MCF 10A (cell line): ENCODE measurements around the gene CUEDC1. TPM values are rescaled to one million over a fixed set of nuclear protein-coding genes. Genes with fewer than 3 reads are reported as not detected.

ENCODE experiments used
- BruUV-seq: library from RNA; stranded (reverse); fragments of 400-500 nt; replicated peaks from 2 replicates; lab custom pipeline; 2021; lab: Mats Ljungman, UMichigan
- CTCF ChIA-PET: fragments of 300-600 bp; sonication (Branson Sonifier 250); formaldehyde crosslinking; extraction: SDS; loops from one replicate; lab custom pipeline; 2021; ENCODE audit warnings: antibody characterized with exemption, inconsistent platforms; lab: Yijun Ruan, JAX
- POLR2A ChIA-PET: fragments of 300-600, 350-650 bp; sonication (Branson Sonifier 250); formaldehyde crosslinking; extraction: SDS; loops from one replicate; lab custom pipeline; 2020; ENCODE audit warnings: antibody characterized with exemption, inconsistent platforms; lab: Yijun Ruan, JAX
- DNase-seq: peaks from one replicate; pipeline ENCODE4 v3.0.0-alpha.2; 2018; ENCODE audit not compliant: unreplicated experiment
- H3K27ac Mint-ChIP-seq: one replicate; pipeline ENCODE4 v1.8.0; 2022; ENCODE audit warnings: mild to moderate bottlenecking, low read depth, mixed read lengths; ENCODE audit not compliant: unreplicated experiment
- H3K27me3 Mint-ChIP-seq: one replicate; pipeline ENCODE4 v1.8.0; 2022; ENCODE audit warnings: mixed read lengths; ENCODE audit not compliant: insufficient read depth, unreplicated experiment
- H3K36me3 Mint-ChIP-seq: one replicate; pipeline ENCODE4 v1.8.0; 2022; ENCODE audit warnings: mild to moderate bottlenecking, moderate library complexity, mixed read lengths; ENCODE audit not compliant: insufficient read depth, unreplicated experiment
- H3K4me1 Mint-ChIP-seq: one replicate; pipeline ENCODE4 v1.8.0; 2022; ENCODE audit warnings: mixed read lengths; ENCODE audit not compliant: insufficient read depth, unreplicated experiment
- H3K4me3 Mint-ChIP-seq: one replicate; pipeline ENCODE4 v1.8.0; 2022; ENCODE audit warnings: mild to moderate bottlenecking, moderate library complexity, mixed read lengths; ENCODE audit not compliant: unreplicated experiment
- H3K9me3 Mint-ChIP-seq: one replicate; pipeline ENCODE4 v1.8.0; 2022; ENCODE audit warnings: mixed read lengths; ENCODE audit not compliant: unreplicated experiment
- intact Hi-C: fragments of 100-400 bp; cut with micrococcal nuclease; formaldehyde crosslinking; loops from 2 replicates; pipeline ENCODE4 v1.14.1; 2022
- total RNA-seq: library from RNA; stranded (reverse); gene quantifications from 2 replicates; pipeline ENCODE4 v1.2.3, GENCODE V29; 2022
- TF ChIP-seq, protein P1 (sequence below): fragments of 200-600 bp; IDR thresholded peaks from one replicate; pipeline ENCODE4 v1.8.0; 2022; ENCODE audit warnings: antibody characterized with exemption, mild to moderate bottlenecking; ENCODE audit not compliant: unreplicated experiment

Gene CUEDC1
- total RNA-seq, 1 experiment from 2014 or later, result 15.6 TPM

DNA sequence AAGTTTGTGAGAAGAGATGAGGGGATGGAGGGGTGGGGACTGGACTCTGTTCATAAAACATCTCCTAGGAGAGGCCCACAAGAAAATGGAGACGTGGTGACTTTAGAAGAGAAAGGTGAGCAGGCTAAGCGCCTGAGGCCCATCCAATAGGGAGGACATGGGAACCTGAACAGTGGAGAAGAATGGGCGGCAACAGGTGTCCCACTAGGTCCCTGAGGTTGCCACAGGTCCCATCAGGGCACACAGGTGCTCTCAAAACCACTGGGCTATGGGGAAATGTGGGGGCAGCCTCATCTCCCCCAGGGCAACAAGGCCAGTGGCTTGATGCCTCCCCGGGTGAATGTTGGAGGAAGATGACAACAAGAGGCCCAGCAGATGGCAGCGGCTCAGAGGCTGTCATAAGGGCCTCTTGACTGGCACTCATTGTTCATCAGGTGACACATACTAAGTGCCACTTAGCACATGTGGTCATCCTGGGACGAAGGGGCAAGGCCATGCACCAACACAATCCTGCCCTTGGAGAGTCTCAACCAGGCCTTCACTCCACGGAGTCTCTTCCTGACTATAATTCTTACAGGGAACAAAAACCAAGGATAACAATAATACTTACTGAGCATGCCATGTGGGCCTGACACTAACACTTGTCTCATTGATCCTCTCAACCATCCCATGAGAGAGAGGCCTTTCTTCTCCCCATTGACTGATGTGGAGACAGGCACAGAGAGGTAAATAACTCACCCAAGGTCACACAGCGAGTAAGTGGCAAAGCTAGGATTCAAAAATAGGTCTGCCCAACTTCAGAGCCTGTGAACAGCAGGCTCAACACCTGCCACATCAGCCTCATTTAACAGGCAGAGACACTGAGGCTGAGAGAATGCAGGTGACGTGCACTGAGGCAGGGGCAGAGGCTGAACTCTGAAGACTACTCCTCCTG lies 38.0 kb downstream of the CUEDC1 start:
- ChIA-PET POLR2A (no interaction called here), CTCF (interaction anchor here (0.7 to 0.8 kb wide), 2 partner anchors 57 to 61 kb away, joined by 3 to 4 read pairs; no protein-coding TSS in a partner anchor)
- H3K4me1 Mint-ChIP-seq, result peaks cover 26% of the 10 kb centered on the region
- H3K27ac Mint-ChIP-seq, result peak overlapping the region; percentile 58
- no peaks in the 10 kb centered on the region for H3K36me3 Mint-ChIP-seq
- no peaks in the 10 kb centered on the region for H3K9me3 Mint-ChIP-seq
- H3K4me3 Mint-ChIP-seq, result no peak overlapping the region
- H3K27me3 Mint-ChIP-seq, result no peaks in the 10 kb centered on the region
- TF ChIP-seq, protein P1, sequence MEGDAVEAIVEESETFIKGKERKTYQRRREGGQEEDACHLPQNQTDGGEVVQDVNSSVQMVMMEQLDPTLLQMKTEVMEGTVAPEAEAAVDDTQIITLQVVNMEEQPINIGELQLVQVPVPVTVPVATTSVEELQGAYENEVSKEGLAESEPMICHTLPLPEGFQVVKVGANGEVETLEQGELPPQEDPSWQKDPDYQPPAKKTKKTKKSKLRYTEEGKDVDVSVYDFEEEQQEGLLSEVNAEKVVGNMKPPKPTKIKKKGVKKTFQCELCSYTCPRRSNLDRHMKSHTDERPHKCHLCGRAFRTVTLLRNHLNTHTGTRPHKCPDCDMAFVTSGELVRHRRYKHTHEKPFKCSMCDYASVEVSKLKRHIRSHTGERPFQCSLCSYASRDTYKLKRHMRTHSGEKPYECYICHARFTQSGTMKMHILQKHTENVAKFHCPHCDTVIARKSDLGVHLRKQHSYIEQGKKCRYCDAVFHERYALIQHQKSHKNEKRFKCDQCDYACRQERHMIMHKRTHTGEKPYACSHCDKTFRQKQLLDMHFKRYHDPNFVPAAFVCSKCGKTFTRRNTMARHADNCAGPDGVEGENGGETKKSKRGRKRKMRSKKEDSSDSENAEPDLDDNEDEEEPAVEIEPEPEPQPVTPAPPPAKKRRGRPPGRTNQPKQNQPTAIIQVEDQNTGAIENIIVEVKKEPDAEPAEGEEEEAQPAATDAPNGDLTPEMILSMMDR, result no peak
- DNase-seq, result no peak
- intact Hi-C loops, result no loop called here
- no TSS peak for BruUV-seq

DNA sequence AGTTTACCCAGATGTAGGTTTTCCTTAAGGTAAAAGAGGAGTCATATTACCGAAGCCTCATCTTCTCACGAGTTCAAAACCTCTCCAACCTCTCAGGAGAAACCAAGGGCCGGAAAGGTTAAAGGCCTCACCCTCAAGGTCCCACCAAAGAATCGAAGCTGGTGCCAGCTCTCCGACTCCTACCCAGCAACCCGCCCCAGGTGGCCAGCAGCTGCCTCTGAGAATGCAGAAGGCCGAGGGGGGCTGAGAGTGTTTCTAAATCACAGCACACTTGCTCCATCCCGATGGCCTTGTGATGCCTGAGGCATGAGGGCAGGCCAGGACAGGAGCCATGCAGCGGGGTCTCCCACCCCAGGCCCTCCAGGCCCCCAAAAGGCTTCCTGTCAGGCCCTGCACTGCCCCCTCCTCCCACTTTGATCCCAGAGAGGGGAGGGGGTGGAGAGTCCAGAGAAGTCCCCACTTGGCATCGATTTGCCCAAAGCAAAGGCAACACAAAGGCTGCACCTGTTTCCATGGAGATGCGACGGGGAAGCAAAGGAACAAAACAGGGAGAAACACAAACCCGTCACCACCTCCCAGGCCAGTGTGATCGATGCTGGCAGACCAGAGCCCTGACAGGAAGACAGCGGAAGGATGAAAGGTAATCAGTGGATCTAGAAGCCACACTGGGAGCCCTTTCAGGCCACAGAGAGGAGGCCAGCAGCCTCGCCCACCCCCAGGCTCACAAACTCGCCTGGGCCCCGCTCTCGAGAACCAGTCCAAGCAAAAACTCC lies 39.0 kb downstream of the CUEDC1 start:
- Mint-ChIP-seq H3K9me3 (no peaks in the 10 kb centered on the region), H3K4me3 (no peak overlapping the region), H3K27me3 (no peaks in the 10 kb centered on the region), H3K4me1 (peaks cover 29% of the 10 kb centered on the region), H3K27ac (peak overlapping the region; percentile 58), H3K36me3 (no peaks in the 10 kb centered on the region)
- TF ChIP-seq, protein P1, result no peak
- ChIA-PET POLR2A (interaction anchor here (1.3 to 1.7 kb wide), 3 partner anchors 13 to 66 kb away, joined by 3 to 6 read pairs (median 5); no protein-coding TSS in a partner anchor), CTCF (interaction anchor here (0.6 to 0.9 kb wide), 2 partner anchors 58 to 110 kb away, joined by 3 to 5 read pairs; no protein-coding TSS in a partner anchor)
- no peak for DNase-seq
- intact Hi-C loops, result no loop called here
- BruUV-seq, result no TSS peak

DNA sequence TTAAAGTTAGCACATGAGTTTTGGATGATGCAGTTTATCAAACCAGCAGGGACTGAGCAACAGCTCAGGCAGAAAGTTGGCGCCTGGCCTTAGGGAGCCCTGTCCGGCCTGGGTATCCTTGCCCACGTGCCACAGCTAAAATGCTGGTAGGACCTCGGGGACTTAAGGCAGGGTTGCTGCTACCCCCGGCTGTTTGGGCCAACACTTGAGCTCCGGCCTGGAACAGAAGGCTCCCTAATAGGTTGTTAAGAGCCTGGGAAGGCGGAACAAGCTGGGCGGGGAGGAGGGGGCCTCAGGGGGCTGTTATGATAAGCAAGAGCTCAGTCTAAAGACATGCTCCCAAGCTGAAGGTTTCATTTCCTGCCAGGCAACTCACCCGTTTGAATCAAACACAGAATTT lies 39.7 kb downstream of the CUEDC1 start:
- H3K4me3 Mint-ChIP-seq, result no peak overlapping the region
- no peaks in the 10 kb centered on the region for H3K9me3 Mint-ChIP-seq
- DNase-seq, result no peak
- peaks cover 32% of the 10 kb centered on the region for H3K4me1 Mint-ChIP-seq
- H3K36me3 Mint-ChIP-seq, result no peaks in the 10 kb centered on the region
- TF ChIP-seq, protein P1, result no peak
- H3K27ac Mint-ChIP-seq, result no peak overlapping the region
- BruUV-seq, result no TSS peak
- intact Hi-C loops, result no loop called here
- CTCF ChIA-PET, result interaction anchor here (0.5 to 1.0 kb wide), 4 partner anchors 31 to 111 kb away, joined by 3 to 5 read pairs (median 3); no protein-coding TSS in a partner anchor
- no peaks in the 10 kb centered on the region for H3K27me3 Mint-ChIP-seq
- POLR2A ChIA-PET, result interaction anchor here (1.3 to 1.7 kb wide), 3 partner anchors 12 to 66 kb away, joined by 3 to 6 read pairs (median 5); no protein-coding TSS in a partner anchor
